Measurements from ENCODE around the gene CCDC47.

GRCh38 chr17:63704836-63705235 lies 68.6 kb downstream of the CCDC47 start:
- TF ChIP-seq CTCF (IDR thresholded peaks at IDR 0.05): no peak
- TF ChIP-seq POLR2A (IDR thresholded peaks at IDR 0.05): no peak
